NOMO-1 treated with DMSO at 0.1 percent for 48 hours (cell line): ENCODE measurements around the gene DAZAP2.

Source experiments
- DNase-seq: peaks from one replicate; lab custom pipeline; 2025; ENCODE audit not compliant: unreplicated experiment; lab: John Stamatoyannopoulos, UW

Gene DAZAP2

GRCh38 chr12:51238510-51239334, at the start of gene DAZAP2:
DAZAP2 (plus strand) TSS chr12:51238826; CDS start chr12:51238908, 82 bp downstream.
- DNase-seq: peak; percentile 92

- no peak for DNase-seq
These were observed 48.8 kb upstream of the DAZAP2 start for GRCh38 chr12:51189790-51190355.

GRCh38 chr12:51190820-51191219, 47.8 kb upstream of the DAZAP2 start:
- DNase-seq: no peak

GRCh38 chr12:51191516-51192283, 46.9 kb upstream of the DAZAP2 start:
- no peak for DNase-seq

- no peak for DNase-seq
These were observed 46.3 kb upstream of the DAZAP2 start for GRCh38 chr12:51192284-51192671.

- no peak for DNase-seq
These were observed 42.8 kb upstream of the DAZAP2 start for GRCh38 chr12:51195841-51196240.

- DNase-seq: no peak
These were observed 42.1 kb upstream of the DAZAP2 start for GRCh38 chr12:51196547-51196946.

- no peak for DNase-seq
These were observed 40.7 kb upstream of the DAZAP2 start for GRCh38 chr12:51197736-51198567.

GRCh38 chr12:51198568-51199365, 39.9 kb upstream of the DAZAP2 start:
- no peak for DNase-seq

- DNase-seq: no peak
These were observed 39.2 kb upstream of the DAZAP2 start for GRCh38 chr12:51199366-51199945.

- no peak for DNase-seq
These were observed 38.5 kb upstream of the DAZAP2 start for GRCh38 chr12:51200156-51200555.

- DNase-seq: no peak
These were observed 37.8 kb upstream of the DAZAP2 start for GRCh38 chr12:51200806-51201205.

- DNase-seq: no peak
These were observed 35.9 kb upstream of the DAZAP2 start for GRCh38 chr12:51202718-51203117.

GRCh38 chr12:51205350-51205749, 33.3 kb upstream of the DAZAP2 start:
- DNase-seq: no peak

- DNase-seq: no peak
These were observed 30.5 kb upstream of the DAZAP2 start for GRCh38 chr12:51208016-51208660.

- DNase-seq: no peak
These were observed 29.4 kb upstream of the DAZAP2 start for GRCh38 chr12:51209259-51209658.

- DNase-seq: no peak
These were observed 27.8 kb upstream of the DAZAP2 start for GRCh38 chr12:51210690-51211395.

GRCh38 chr12:51214895-51215294, 23.7 kb upstream of the DAZAP2 start:
- no peak for DNase-seq

- DNase-seq: no peak
These were observed 22.0 kb upstream of the DAZAP2 start for GRCh38 chr12:51216642-51217041.
